ENCODE data around the gene MRPL21.
"Not testable (repeated sequence)": the region's sequence is repeated elsewhere in the genome, so short reads cannot be mapped to it uniquely, and the experiment has no call there.

Gene MRPL21

DNA sequence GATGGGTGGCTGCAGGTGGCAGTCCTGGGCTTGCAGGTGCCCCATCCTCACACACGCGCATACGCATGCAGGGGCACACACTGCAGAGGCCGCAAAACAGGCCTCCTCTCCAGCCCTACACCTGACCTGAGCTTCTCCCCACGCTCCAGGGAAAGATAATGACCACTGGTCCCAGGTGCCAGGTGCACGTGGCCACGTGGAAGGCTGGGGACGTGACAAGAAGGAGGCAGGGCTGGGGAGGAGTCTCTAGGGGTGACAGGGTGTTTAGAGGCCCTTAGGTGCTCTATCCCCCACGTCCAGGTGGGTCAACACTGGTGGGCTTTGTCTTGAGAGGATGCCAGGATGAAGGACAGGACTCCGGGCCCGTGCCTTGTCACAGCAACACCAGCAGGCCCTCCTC is 38.4 kb downstream of the MRPL21 start:
- no peak for DNase-seq (ENCODE audit: low spot score)
- TF ChIP-seq, protein P1, sequence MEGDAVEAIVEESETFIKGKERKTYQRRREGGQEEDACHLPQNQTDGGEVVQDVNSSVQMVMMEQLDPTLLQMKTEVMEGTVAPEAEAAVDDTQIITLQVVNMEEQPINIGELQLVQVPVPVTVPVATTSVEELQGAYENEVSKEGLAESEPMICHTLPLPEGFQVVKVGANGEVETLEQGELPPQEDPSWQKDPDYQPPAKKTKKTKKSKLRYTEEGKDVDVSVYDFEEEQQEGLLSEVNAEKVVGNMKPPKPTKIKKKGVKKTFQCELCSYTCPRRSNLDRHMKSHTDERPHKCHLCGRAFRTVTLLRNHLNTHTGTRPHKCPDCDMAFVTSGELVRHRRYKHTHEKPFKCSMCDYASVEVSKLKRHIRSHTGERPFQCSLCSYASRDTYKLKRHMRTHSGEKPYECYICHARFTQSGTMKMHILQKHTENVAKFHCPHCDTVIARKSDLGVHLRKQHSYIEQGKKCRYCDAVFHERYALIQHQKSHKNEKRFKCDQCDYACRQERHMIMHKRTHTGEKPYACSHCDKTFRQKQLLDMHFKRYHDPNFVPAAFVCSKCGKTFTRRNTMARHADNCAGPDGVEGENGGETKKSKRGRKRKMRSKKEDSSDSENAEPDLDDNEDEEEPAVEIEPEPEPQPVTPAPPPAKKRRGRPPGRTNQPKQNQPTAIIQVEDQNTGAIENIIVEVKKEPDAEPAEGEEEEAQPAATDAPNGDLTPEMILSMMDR (conservative IDR thresholded peaks at IDR 0.05; ENCODE audit: low read depth): no peak
- ChIA-PET CTCF (no interaction called here), POLR2A (ENCODE audit: low non-redundant PET) (no interaction called here)
- no peak overlapping the region for H3K27ac ChIP-seq

DNA sequence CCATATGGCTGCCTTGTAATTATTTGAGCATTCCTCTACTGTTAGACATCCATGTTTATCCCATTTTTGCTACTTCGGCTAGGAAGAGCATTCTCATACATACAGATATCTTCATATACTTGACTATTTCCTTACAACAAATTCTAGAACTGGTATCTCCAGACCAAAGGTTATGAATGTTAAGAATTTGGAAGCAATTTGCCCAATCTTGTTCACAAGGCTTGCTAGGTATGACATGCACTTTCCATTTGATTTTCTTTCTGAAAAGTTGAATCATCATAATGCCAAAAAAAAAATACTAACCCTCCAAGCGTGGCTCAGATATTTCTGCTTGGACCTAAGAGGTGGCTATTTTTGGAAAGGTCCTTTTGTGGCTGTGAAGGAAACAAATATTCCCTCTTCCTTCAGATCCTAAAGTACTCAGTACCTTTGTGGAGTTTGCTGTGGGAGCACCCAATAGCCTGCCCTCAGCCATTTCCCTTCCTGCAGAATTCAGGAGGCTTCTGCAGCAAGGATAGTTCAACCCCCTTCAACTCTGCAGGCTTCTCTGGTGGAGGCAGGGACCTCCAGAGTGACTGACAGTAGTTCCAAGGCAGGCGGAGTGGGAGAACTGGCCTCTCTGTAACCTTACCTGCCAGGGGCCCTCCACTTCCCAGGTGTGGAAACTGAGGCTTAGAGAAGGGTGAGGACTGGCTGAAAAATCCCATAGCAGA is 39.9 kb downstream of the MRPL21 start:
- no peak overlapping the region for H3K27ac ChIP-seq
- ChIA-PET POLR2A (ENCODE audit: low non-redundant PET) (no interaction called here), CTCF (no interaction called here)
- DNase-seq (ENCODE audit: low spot score): no peak
- TF ChIP-seq, protein P1 (conservative IDR thresholded peaks at IDR 0.05; ENCODE audit: low read depth): no peak

DNA sequence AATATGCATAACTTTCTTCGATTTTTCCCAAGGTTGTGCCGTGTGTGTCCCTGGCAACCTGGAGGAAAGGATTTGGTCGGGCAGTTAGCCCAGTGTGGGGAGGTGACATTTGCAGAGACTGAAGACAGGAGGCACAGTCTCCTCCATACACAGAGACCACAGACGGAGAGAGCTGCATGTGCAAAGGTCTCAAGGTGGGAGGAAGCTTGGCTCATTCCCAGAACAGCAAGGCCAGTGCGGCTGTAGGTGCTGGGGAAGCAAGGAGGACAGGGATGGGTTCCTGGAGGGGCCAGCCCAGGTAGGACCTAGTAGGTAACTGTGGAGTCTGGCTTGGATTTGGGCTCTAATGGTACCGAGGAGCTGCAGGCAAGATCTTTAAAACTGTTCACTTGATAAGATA is 41.2 kb downstream of the MRPL21 start:
- TF ChIP-seq, protein P1 (conservative IDR thresholded peaks at IDR 0.05; ENCODE audit: low read depth): no peak
- no peak for DNase-seq (ENCODE audit: low spot score)
- ChIA-PET CTCF (interaction anchor here (0.6 kb wide), 1 partner anchor 12 kb away, joined by 3 read pairs; no protein-coding TSS in a partner anchor), POLR2A (ENCODE audit: low non-redundant PET) (no interaction called here)
- H3K27ac ChIP-seq: no peak overlapping the region

DNA sequence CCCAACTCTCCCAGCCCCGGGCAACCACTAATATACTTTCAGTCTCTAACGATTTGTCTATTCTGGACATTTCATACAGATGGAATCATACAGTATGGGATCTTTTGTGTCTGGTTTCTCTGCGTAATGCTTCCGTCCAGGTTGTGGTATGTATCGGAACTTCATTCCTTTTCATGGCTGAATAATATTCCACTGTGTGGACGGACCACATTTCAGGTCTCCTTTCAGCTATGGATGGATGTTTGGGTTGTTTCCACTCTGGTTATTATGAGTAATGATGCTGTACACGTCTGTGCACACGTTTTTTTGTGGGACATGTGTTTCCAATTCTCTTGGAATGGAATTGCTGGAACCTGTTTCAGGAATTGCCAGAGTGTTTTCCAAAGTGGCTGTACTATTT is 44.5 kb downstream of the MRPL21 start:
- no peak for DNase-seq (ENCODE audit: low spot score)
- CTCF ChIA-PET: no interaction called here
- POLR2A ChIA-PET (ENCODE audit: low non-redundant PET): no interaction called here
- no peak overlapping the region for H3K27ac ChIP-seq
- TF ChIP-seq, protein P1 (conservative IDR thresholded peaks at IDR 0.05; ENCODE audit: low read depth): no peak

DNA sequence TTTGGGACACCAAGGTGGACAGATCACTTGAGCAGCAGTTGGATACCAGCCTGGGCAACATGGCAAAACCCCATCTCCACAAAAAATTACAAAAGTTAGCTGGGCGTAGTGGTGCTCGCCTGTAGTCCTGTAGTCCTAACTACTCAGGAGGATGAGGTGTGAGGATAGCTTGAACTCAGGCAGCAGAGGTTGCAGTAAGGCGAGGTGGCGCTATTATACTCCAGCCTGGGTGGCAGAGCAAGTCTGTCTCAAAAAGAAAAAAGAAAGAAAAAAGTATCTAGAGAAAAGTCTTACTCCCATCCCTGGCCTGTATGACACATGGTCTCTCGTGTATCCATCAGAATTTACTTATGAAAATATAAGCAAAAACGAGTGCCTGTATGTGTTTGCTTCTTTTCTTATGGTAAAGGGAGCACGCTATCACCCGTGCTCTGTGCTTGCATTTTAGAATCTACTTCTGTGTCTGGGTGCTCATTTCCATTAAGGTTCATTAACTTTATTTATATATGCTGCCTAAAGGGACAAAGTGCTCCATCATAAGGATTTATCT is 46.5 kb downstream of the MRPL21 start:
- ChIA-PET POLR2A (ENCODE audit: low non-redundant PET) (no interaction called here), CTCF (interaction anchor here (0.6 kb wide), 1 partner anchor 251 kb away, joined by 3 read pairs; no protein-coding TSS in a partner anchor)
- no peak for DNase-seq (ENCODE audit: low spot score)
- no peak overlapping the region for H3K27ac ChIP-seq
- TF ChIP-seq, protein P1 (conservative IDR thresholded peaks at IDR 0.05; ENCODE audit: low read depth): no peak

DNA sequence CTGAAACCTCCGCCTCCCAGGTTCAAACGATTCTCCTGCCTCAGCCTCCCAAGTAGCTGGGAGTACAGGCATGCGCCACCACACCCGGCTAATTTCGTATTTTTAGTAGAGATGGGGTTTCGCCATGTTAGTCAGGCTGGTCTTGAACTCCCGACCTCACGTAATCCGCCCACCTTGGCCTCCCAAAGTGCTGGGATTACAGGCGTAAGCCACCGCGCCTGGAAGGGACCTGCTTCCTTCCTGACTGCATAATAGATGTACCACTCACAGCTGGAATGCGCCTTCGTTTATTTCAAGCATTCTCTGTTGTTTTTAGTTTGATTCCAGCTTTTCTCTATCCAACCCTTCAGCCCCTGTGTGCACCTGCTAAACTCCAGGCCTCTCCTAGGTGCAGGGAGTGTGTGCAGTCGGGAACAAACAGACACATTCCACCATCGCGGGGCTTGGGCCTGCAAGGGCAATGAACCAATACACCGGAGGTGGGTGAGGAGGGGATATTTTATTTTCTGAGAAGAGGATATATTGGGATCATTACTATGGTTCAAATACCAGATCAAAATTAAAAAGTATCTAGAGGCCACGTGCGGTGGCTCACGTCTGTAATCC is 47.1 kb downstream of the MRPL21 start:
- CTCF ChIA-PET: interaction anchor here (0.6 kb wide), 1 partner anchor 252 kb away, joined by 3 read pairs; no protein-coding TSS in a partner anchor
- DNase-seq (ENCODE audit: low spot score); H3K27ac ChIP-seq; POLR2A ChIA-PET (ENCODE audit: low non-redundant PET): not testable (repeated sequence)

Measured in RWPE1 (cell line).